Measurements from ENCODE around the gene PSD4.

DNA sequence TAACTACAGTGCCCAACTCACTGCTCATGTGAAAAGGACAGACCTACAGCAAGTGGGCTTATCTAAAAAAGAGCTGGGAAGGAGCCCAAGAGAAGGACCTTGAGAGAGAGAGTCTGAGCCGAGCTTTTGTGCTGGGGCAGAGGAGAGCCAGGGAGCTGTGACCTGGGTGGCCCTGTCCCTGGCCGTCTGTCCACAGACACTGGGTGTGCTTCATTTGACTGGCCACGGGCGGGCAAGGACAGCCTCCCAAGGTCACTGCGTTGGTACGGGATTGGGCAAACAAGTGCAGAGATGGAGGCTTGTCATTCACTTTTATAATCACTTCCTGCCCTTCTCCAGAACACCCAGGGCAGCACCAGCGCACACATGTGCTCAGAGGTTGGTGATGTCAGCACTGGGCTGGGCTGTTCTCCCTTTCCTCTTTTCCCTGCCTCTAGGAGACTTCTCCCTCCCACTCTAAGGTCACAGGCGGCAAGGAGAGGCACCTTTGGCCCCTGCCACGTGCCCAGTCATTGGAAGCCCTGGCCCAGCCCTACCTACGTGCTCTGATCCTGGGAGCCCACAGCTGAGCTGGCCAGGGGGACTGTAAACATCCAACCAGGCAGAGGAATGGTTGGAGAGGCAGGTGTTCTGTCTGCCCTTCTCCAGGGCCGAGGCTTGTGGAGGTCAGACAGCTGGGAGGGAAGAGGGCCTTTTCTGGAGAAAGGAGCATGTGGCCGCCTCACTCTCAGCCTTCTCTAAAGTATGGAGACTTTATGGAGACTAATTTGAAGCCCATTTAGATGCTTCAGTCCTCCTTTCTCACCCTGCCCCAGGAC, 6.4 kb upstream of the PSD4 start:
- TF ChIP-seq, protein P1, sequence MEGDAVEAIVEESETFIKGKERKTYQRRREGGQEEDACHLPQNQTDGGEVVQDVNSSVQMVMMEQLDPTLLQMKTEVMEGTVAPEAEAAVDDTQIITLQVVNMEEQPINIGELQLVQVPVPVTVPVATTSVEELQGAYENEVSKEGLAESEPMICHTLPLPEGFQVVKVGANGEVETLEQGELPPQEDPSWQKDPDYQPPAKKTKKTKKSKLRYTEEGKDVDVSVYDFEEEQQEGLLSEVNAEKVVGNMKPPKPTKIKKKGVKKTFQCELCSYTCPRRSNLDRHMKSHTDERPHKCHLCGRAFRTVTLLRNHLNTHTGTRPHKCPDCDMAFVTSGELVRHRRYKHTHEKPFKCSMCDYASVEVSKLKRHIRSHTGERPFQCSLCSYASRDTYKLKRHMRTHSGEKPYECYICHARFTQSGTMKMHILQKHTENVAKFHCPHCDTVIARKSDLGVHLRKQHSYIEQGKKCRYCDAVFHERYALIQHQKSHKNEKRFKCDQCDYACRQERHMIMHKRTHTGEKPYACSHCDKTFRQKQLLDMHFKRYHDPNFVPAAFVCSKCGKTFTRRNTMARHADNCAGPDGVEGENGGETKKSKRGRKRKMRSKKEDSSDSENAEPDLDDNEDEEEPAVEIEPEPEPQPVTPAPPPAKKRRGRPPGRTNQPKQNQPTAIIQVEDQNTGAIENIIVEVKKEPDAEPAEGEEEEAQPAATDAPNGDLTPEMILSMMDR (IDR thresholded peaks at IDR 0.05; ENCODE audit: insufficient read depth, low read length, poor library complexity, severe bottlenecking) = no peak
- TF ChIP-seq EZH2phosphoT487 (conservative IDR thresholded peaks at IDR 0.05; ENCODE audit: low read length) = no peak
